Gastrocnemius medialis (tissue), 4 donors: ENCODE data around the gene KRTAP10-4. TPM values are rescaled to one million over a fixed set of nuclear protein-coding genes. Genes with fewer than 3 reads are reported as not detected.

Source experiments
- ATAC-seq, 2 donors: fragments of 150-250 bp; one replicate each; pipeline ENCODE4 v1.9.1; 2016
- DNase-seq, 2 donors: peaks; one replicate each; pipeline ENCODE4 v3.0.0-alpha.2; 2019
- H3K27ac ChIP-seq, 4 donors: fragments of 200-600 bp; sonication (generic); 1 replicate in 1 of 4; 2 replicates in 3 of 4; pipeline ENCODE4 v1.5.1; 2016 to 2018; ENCODE audit warnings: mild to moderate bottlenecking in 2 of 4, moderate library complexity in 1 of 4
- H3K27me3 ChIP-seq, 3 donors: fragments of 200-600 bp; sonication (generic) in 2 of 3; 1 replicate in 1 of 3; 2 replicates in 2 of 3; pipeline versions ENCODE4 v1.5.1 to v1.6.0; 2016 to 2019; ENCODE audit warnings: mild to moderate bottlenecking in 1 of 3, moderate library complexity in 1 of 3
- H3K36me3 ChIP-seq, 2 donors: fragments of 200-600 bp; sonication (generic) in 1 of 2; one replicate each; pipeline ENCODE4 v1.5.1; 2017 to 2018
- H3K4me1 ChIP-seq, 2 donors: fragments of 200-600 bp; sonication (generic) in 1 of 2; one replicate each; pipeline ENCODE4 v1.5.1; 2016 to 2017; ENCODE audit warnings: mild to moderate bottlenecking in 2 of 2
- H3K4me3 ChIP-seq, 4 donors: fragments of 200-600 bp; sonication (generic) in 3 of 4; 1 replicate in 1 of 4; 2 replicates in 3 of 4; pipeline ENCODE4 v1.5.1; 2016 to 2019; ENCODE audit warnings: mild to moderate bottlenecking in 2 of 4
- H3K9me3 ChIP-seq, 3 donors: fragments of 200-600 bp; sonication (generic) in 2 of 3; 1 replicate in 1 of 3; 2 replicates in 2 of 3; pipeline ENCODE4 v1.5.1; 2016 to 2019
- POLR2A ChIP-seq, 2 donors: fragments of 450-650 bp; IDR thresholded peaks; one replicate each; pipeline ENCODE4 v1.6.1; 2017; ENCODE audit warnings: antibody characterized with exemption in 2 of 2, mild to moderate bottlenecking in 2 of 2, moderate library complexity in 2 of 2
- in situ Hi-C, 4 donors: fragments of 200-750 bp; cut with MboI; loops; one replicate each; pipeline versions ENCODE4 v1.15.0 to v1.8.0; 2017; ENCODE audit warnings: low sequenced_read_pairs in 4 of 4
- intact Hi-C: fragments of 100-400 bp; cut with DNase I; formaldehyde crosslinking; loops from one replicate; pipeline ENCODE4 v1.15.1; 2023; ENCODE audit warnings: low total_unique reads
- total RNA-seq, 4 donors: library from RNA; depleted of rRNA; stranded (reverse); fragments of >200 nt; gene quantifications; one replicate each; pipeline versions ENCODE4 v1.1.0 to v1.2.3, GENCODE V29; 2016
- TF ChIP-seq, protein P1 (sequence below), 5 experiments: fragments of 450-650 bp in 3 of 5; fragments of 200-600 bp in 2 of 5; sonication (generic) in 2 of 5; IDR thresholded peaks in 4 of 5; conservative IDR thresholded peaks in 1 of 5; 1 replicate in 4 of 5; 2 replicates in 1 of 5; pipeline ENCODE4 v1.5.1; 2016 to 2019; ENCODE audit warnings: antibody characterized with exemption in 5 of 5, mild to moderate bottlenecking in 3 of 5, moderate library complexity in 3 of 5

The KRTAP10-4 gene
- total RNA-seq, 4 donors from 2014 or later: not detected

DNA sequence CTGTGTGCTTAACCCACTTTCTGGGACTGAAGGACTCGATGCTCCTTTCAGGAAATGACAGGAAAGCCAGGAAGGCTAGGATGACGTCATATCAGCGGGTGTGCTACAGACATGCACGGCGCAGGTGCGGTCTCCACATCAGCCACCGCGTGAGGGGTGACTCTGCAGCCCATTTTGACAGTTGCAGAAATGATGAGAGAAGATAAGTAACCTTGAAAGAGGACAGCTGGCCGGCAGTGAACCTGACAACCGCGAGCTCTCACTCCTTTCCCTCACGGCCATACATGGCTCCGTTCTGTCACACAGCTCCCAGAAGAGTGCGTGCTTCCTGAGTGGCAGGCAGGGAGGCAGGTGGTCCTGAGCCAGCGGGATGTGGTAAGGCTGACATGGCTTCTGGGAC lies 8.5 kb downstream of the KRTAP10-4 start:
- H3K27ac ChIP-seq: no peak overlapping the region
- peaks cover 5 to 28% (median 15%) of the 10 kb centered on the region in 3 donors for H3K27me3 ChIP-seq
- intact Hi-C loops (no loop called here), in situ Hi-C loops (no loop called here)
- no peaks in the 10 kb centered on the region for H3K4me1 ChIP-seq
- ATAC-seq (no peak), DNase-seq (no peak)
- TF ChIP-seq, protein P1, sequence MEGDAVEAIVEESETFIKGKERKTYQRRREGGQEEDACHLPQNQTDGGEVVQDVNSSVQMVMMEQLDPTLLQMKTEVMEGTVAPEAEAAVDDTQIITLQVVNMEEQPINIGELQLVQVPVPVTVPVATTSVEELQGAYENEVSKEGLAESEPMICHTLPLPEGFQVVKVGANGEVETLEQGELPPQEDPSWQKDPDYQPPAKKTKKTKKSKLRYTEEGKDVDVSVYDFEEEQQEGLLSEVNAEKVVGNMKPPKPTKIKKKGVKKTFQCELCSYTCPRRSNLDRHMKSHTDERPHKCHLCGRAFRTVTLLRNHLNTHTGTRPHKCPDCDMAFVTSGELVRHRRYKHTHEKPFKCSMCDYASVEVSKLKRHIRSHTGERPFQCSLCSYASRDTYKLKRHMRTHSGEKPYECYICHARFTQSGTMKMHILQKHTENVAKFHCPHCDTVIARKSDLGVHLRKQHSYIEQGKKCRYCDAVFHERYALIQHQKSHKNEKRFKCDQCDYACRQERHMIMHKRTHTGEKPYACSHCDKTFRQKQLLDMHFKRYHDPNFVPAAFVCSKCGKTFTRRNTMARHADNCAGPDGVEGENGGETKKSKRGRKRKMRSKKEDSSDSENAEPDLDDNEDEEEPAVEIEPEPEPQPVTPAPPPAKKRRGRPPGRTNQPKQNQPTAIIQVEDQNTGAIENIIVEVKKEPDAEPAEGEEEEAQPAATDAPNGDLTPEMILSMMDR (IDR thresholded peaks at IDR 0.05 in 4 of 5, conservative IDR thresholded peaks at IDR 0.05 in 1 of 5): no peak
- TF ChIP-seq POLR2A (IDR thresholded peaks at IDR 0.05): no peak
- H3K36me3 ChIP-seq: no peaks in the 10 kb centered on the region
- H3K4me3 ChIP-seq: peak overlapping the region in 1 of 4 donors; percentile 25
- peaks cover 0 to 12% (median 0%) of the 10 kb centered on the region in 3 donors for H3K9me3 ChIP-seq

DNA sequence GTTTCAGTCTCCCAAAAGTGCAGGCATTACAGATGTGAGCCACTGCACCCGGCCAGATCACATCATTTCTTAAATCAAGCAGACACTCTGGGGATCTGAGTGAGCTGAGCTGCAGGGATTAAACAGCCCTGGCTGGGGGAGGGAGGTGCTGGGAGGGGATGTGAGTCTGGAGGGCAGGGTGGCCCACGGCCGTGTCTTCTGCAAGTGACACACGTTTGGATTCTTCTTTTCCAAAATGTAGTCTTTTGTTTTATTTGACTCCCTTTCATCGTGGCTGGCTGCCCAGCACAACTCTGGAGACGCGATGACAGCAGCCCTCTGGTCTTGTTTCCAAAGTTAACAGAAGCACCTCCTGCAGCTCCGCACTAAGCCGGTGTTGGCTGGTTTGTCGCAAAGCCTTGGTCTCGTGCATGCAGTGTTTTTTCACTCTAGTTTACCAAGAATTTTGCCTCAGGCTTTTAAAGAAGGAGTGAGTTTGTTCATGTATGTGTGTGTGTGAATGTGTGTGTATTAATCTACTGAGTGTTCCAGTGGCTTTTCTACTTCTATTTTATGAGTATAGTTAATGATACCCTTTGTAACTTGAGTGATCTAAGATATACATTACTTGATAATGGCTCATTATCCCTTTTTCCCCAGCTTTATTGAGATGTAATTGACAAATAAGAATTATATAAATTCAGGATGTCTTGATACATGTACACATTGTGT lies 9.7 kb downstream of the KRTAP10-4 start:
- ATAC-seq (no peak), DNase-seq (no peak)
- TF ChIP-seq, protein P1 (IDR thresholded peaks at IDR 0.05 in 4 of 5, conservative IDR thresholded peaks at IDR 0.05 in 1 of 5): no peak
- TF ChIP-seq POLR2A (IDR thresholded peaks at IDR 0.05): no peak
- intact Hi-C loops (no loop called here), in situ Hi-C loops (no loop called here)
- H3K4me3 ChIP-seq: no peak overlapping the region
- no peaks in the 10 kb centered on the region for H3K4me1 ChIP-seq
- peaks cover 0 to 12% (median 0%) of the 10 kb centered on the region in 3 donors for H3K9me3 ChIP-seq
- H3K27ac ChIP-seq: no peak overlapping the region
- peaks cover 5 to 28% (median 15%) of the 10 kb centered on the region in 3 donors for H3K27me3 ChIP-seq
- no peaks in the 10 kb centered on the region for H3K36me3 ChIP-seq

DNA sequence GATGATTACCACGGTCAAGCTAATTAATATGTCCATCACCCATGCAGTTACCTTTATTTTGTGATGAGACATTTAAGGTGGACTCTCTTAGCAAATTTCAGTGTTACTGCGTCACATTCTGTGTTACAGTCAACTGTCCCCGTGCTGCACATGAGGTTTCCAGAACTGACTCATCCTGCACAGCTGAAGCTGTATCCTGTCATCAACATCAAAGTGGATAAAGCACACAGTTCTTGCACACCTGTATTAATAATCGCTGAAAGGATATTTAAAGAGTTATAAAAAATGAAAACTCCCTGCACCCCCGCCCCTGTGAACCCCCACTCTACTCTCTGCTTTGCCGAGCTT lies 10.2 kb downstream of the KRTAP10-4 start:
- H3K27me3 ChIP-seq: peaks cover 5 to 28% (median 15%) of the 10 kb centered on the region in 3 donors
- H3K4me1 ChIP-seq: no peaks in the 10 kb centered on the region
- no peak overlapping the region for H3K4me3 ChIP-seq
- ATAC-seq (no peak), DNase-seq (no peak)
- peaks cover 0 to 12% (median 0%) of the 10 kb centered on the region in 3 donors for H3K9me3 ChIP-seq
- no peak for TF ChIP-seq POLR2A (IDR thresholded peaks at IDR 0.05)
- TF ChIP-seq, protein P1 (IDR thresholded peaks at IDR 0.05 in 4 of 5, conservative IDR thresholded peaks at IDR 0.05 in 1 of 5): no peak
- no peak overlapping the region for H3K27ac ChIP-seq
- H3K36me3 ChIP-seq: no peaks in the 10 kb centered on the region
- in situ Hi-C loops: no loop called here
- intact Hi-C loops: no loop called here

DNA sequence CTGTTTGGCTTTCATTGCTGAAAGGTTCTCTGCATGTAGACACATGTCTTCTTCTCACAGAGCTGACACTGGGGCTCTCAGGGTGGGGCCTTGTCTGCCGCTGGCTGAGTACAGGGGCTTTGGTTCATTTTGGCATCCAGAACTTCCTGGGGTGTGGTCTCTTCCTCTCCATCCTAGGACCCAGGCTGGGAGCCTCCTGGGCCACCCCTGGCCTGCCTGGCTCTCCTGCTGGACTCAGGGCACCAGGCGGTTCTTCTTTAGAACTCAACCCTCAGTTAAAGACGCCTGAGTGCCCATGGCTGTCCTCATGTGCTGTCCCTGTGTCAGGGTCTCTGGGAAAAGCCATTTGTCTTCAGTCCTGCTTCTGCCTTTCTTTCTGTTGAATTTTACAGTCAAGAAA lies 12.4 kb downstream of the KRTAP10-4 start:
- peaks cover 5 to 33% (median 17%) of the 10 kb centered on the region in 3 donors for H3K27me3 ChIP-seq
- H3K36me3 ChIP-seq: no peaks in the 10 kb centered on the region
- H3K4me1 ChIP-seq: no peaks in the 10 kb centered on the region
- DNase-seq (no peak), ATAC-seq (no peak)
- H3K27ac ChIP-seq: no peak overlapping the region
- intact Hi-C loops (no loop called here), in situ Hi-C loops (no loop called here)
- TF ChIP-seq POLR2A (IDR thresholded peaks at IDR 0.05): no peak
- TF ChIP-seq, protein P1 (IDR thresholded peaks at IDR 0.05 in 4 of 5, conservative IDR thresholded peaks at IDR 0.05 in 1 of 5): no peak
- H3K9me3 ChIP-seq: peaks cover 0 to 12% (median 0%) of the 10 kb centered on the region in 3 donors
- no peak overlapping the region for H3K4me3 ChIP-seq
